ENCODE results near the gene ZNF22. TPM values are rescaled to one million over a fixed set of nuclear protein-coding genes. Genes with fewer than 3 reads are reported as not detected.

Gene ZNF22
- total RNA-seq (2021) (41.8 and 42.1 TPM in 2 replicates), Bru-seq, nascent RNA (percentile 95 among the genes with signal in this experiment), BruChase-seq, experiment 1, labeled RNA remaining after a 2-hour chase (percentile 99 among the genes with signal in this experiment), BruChase-seq, experiment 2, labeled RNA remaining after a 6-hour chase (percentile 94 among the genes with signal in this experiment)
- long read RNA-seq, transcript ZNF22-201 (2 exons, 2,551 nt), result major isoform, 156 of 167 reads
- long read RNA-seq, partial matches to known transcripts, result 0 of 167 reads
- long read RNA-seq, other reads (novel, unspliced or antisense), result 11 of 167 reads

GRCh38 chr10:45000752-45001380, at the start of gene ZNF22:
Gene ZNF22, plus strand, starts transcription at chr10:45000923. Its CDS starts 2,446 bp downstream, at chr10:45003369.
- Histone ChIP-seq H3K27me3 (replicated peaks; ENCODE audit: insufficient read depth, low read depth, low read length, poor library complexity) (no peaks in the 10 kb centered on the region), H3K9me3 (ENCODE audit: low read depth, low read length, poor library complexity, severe bottlenecking) (peaks cover 6% of the 10 kb centered on the region), H3K4me1 (ENCODE audit: insufficient read depth, low read length, poor library complexity, severe bottlenecking) (peaks cover 9% of the 10 kb centered on the region), H3K36me3 (ENCODE audit: insufficient read depth, low read length, poor library complexity, severe bottlenecking) (peaks cover 27% of the 10 kb centered on the region), H3K27ac (ENCODE audit: low read depth, low read length, poor library complexity, severe bottlenecking) (peak within 1 kb of the TSS; percentile 87), H3K4me3 (ENCODE audit: low read depth, low read length, poor library complexity, severe bottlenecking) (peak within 1 kb of the TSS; percentile 55)
- TF ChIP-seq EZH2 (IDR thresholded peaks at IDR 0.05; ENCODE audit: borderline replicate concordance, low read depth, low read length, poor library complexity, severe bottlenecking) (no peak), CTCF (conservative IDR thresholded peaks at IDR 0.05; ENCODE audit: low read depth, low read length) (no peak)
- peak; percentile 88 for DNase-seq (ENCODE audit: low spot score)
- POLR2A ChIA-PET (ENCODE audit: low non-redundant PET), result no interaction called here
- BruUV-seq (replicated peaks), result no TSS peak
- intact Hi-C loops (cut with micrococcal nuclease; ENCODE audit: unreplicated experiment), result loop anchor here (10.0 kb wide), 1 partner anchor 674 kb away; the partner anchor contains the start of gene ZFAND4
- CTCF ChIA-PET, result interaction anchor here (0.6 kb wide), 1 partner anchor 68 kb away, joined by 3 read pairs; no protein-coding TSS in a partner anchor

- TF ChIP-seq EZH2 (IDR thresholded peaks at IDR 0.05; ENCODE audit: borderline replicate concordance, low read depth, low read length, poor library complexity, severe bottlenecking), result no peak
- TF ChIP-seq CTCF (conservative IDR thresholded peaks at IDR 0.05; ENCODE audit: low read depth, low read length), result no peak
- H3K4me3 ChIP-seq (ENCODE audit: low read depth, low read length, poor library complexity, severe bottlenecking), result no peak overlapping the region
- DNase-seq (ENCODE audit: low spot score), result no peak
- intact Hi-C loops (cut with micrococcal nuclease; ENCODE audit: unreplicated experiment), result no loop called here
- no peaks in the 10 kb centered on the region for H3K9me3 ChIP-seq (ENCODE audit: low read depth, low read length, poor library complexity, severe bottlenecking)
- no peak overlapping the region for H3K27ac ChIP-seq (ENCODE audit: low read depth, low read length, poor library complexity, severe bottlenecking)
- ChIA-PET CTCF (no interaction called here), POLR2A (ENCODE audit: low non-redundant PET) (no interaction called here)
- peaks cover 8% of the 10 kb centered on the region for H3K4me1 ChIP-seq (ENCODE audit: insufficient read depth, low read length, poor library complexity, severe bottlenecking)
- BruUV-seq (replicated peaks), result no TSS peak
- no peaks in the 10 kb centered on the region for H3K27me3 ChIP-seq (replicated peaks; ENCODE audit: insufficient read depth, low read depth, low read length, poor library complexity)
- H3K36me3 ChIP-seq (ENCODE audit: insufficient read depth, low read length, poor library complexity, severe bottlenecking), result no peaks in the 10 kb centered on the region
These were observed 49.0 kb upstream of the ZNF22 start for GRCh38 chr10:44951576-44952226.

GRCh38 chr10:44952779-44953231, 47.9 kb upstream of the ZNF22 start:
- H3K9me3 ChIP-seq (ENCODE audit: low read depth, low read length, poor library complexity, severe bottlenecking), result no peaks in the 10 kb centered on the region
- BruUV-seq (replicated peaks), result no TSS peak
- intact Hi-C loops (cut with micrococcal nuclease; ENCODE audit: unreplicated experiment), result no loop called here
- CTCF ChIA-PET, result no interaction called here
- H3K27me3 ChIP-seq (replicated peaks; ENCODE audit: insufficient read depth, low read depth, low read length, poor library complexity), result no peaks in the 10 kb centered on the region
- H3K36me3 ChIP-seq (ENCODE audit: insufficient read depth, low read length, poor library complexity, severe bottlenecking), result no peaks in the 10 kb centered on the region
- peaks cover 8% of the 10 kb centered on the region for H3K4me1 ChIP-seq (ENCODE audit: insufficient read depth, low read length, poor library complexity, severe bottlenecking)
- POLR2A ChIA-PET (ENCODE audit: low non-redundant PET), result no interaction called here
- TF ChIP-seq CTCF (conservative IDR thresholded peaks at IDR 0.05; ENCODE audit: low read depth, low read length), result no peak
- no peak for TF ChIP-seq EZH2 (IDR thresholded peaks at IDR 0.05; ENCODE audit: borderline replicate concordance, low read depth, low read length, poor library complexity, severe bottlenecking)
- DNase-seq (ENCODE audit: low spot score), result no peak
- no peak overlapping the region for H3K4me3 ChIP-seq (ENCODE audit: low read depth, low read length, poor library complexity, severe bottlenecking)
- H3K27ac ChIP-seq (ENCODE audit: low read depth, low read length, poor library complexity, severe bottlenecking), result no peak overlapping the region

All from A673 (cell line).